Measurements from ENCODE around the gene NRGN. TPM values are rescaled to one million over a fixed set of nuclear protein-coding genes. Genes with fewer than 3 reads are reported as not detected.

Gene NRGN
- polyA plus RNA-seq (ENCODE audit: insufficient read depth in 1 of 5, insufficient read length in 5 of 5, low replicate concordance in 1 of 5), result 10 to 100 TPM; 15.8 to 30.2 (median 21.5) TPM
- long read RNA-seq, donor 1, partial matches to known transcripts, result 0 of 17 reads
- long read RNA-seq, donor 1, other reads (novel, unspliced or antisense), result 17 of 17 reads
- long read RNA-seq, donor 2, partial matches to known transcripts, result 0 of 13 reads
- long read RNA-seq, donor 2, other reads (novel, unspliced or antisense), result 13 of 13 reads
- long read RNA-seq, donor 3, partial matches to known transcripts, result 0 of 26 reads
- long read RNA-seq, donor 3, other reads (novel, unspliced or antisense), result 26 of 26 reads
- long read RNA-seq, donor 4, result 0 reads
- long read RNA-seq, donor 5, partial matches to known transcripts, result 16 of 40 reads
- long read RNA-seq, donor 5, other reads (novel, unspliced or antisense), result 24 of 40 reads
- long read RNA-seq, donor 6, partial matches to known transcripts, result 17 of 38 reads
- long read RNA-seq, donor 6, other reads (novel, unspliced or antisense), result 21 of 38 reads
- long read RNA-seq, donor 7, partial matches to known transcripts, result 5 of 50 reads
- long read RNA-seq, donor 7, other reads (novel, unspliced or antisense), result 45 of 50 reads
- long read RNA-seq, donor 8, partial matches to known transcripts, result 5 of 10 reads
- long read RNA-seq, donor 8, other reads (novel, unspliced or antisense), result 5 of 10 reads

- DNase-seq, result peak; percentile 88 to 91
Measured at GRCh38 chr11:124739479-124740276, at the start of gene NRGN. NRGN (plus strand) TSS chr11:124739942; CDS start chr11:124740085, 143 bp downstream.

GRCh38 chr11:124693142-124693541 is 46.6 kb upstream of the NRGN start:
- no peak for DNase-seq

- DNase-seq, result no peak
Measured at GRCh38 chr11:124699547-124699946, 40.2 kb upstream of the NRGN start.

GRCh38 chr11:124700028-124700427 is 39.7 kb upstream of the NRGN start:
- DNase-seq, result no peak

GRCh38 chr11:124707829-124708228 is 31.9 kb upstream of the NRGN start:
- no peak for DNase-seq

- no peak for DNase-seq
Measured at GRCh38 chr11:124712392-124712791, 27.4 kb upstream of the NRGN start.

GRCh38 chr11:124716591-124716990 is 23.2 kb upstream of the NRGN start:
- DNase-seq, result no peak

GRCh38 chr11:124717421-124717785 is 22.3 kb upstream of the NRGN start:
- DNase-seq, result peak in 1 of 2 donors; percentile 14

- DNase-seq, result peak in 1 of 2 donors; percentile 32
Measured at GRCh38 chr11:124717786-124718651, 21.7 kb upstream of the NRGN start.

GRCh38 chr11:124718801-124719200 is 20.9 kb upstream of the NRGN start:
- DNase-seq, result no peak

GRCh38 chr11:124719534-124719933 is 20.2 kb upstream of the NRGN start:
- no peak for DNase-seq

GRCh38 chr11:124722176-124722575 is 17.6 kb upstream of the NRGN start:
- DNase-seq, result no peak

GRCh38 chr11:124724979-124725718 is 14.6 kb upstream of the NRGN start:
- peak in 1 of 2 donors; percentile 60 for DNase-seq

GRCh38 chr11:124725719-124726105 is 14.0 kb upstream of the NRGN start:
- DNase-seq, result no peak

GRCh38 chr11:124727474-124727873 is 12.3 kb upstream of the NRGN start:
- no peak for DNase-seq

GRCh38 chr11:124728134-124728533 is 11.6 kb upstream of the NRGN start:
- no peak for DNase-seq

GRCh38 chr11:124729571-124729970 is 10.2 kb upstream of the NRGN start:
- DNase-seq, result no peak

GRCh38 chr11:124732230-124732629 is 7.5 kb upstream of the NRGN start:
- DNase-seq, result no peak

- no peak for DNase-seq
Measured at GRCh38 chr11:124736736-124737135, 3.0 kb upstream of the NRGN start.

GRCh38 chr11:124737638-124738305 is 2.0 kb upstream of the NRGN start:
- DNase-seq, result no peak

All from right lung (tissue), 10 donors.